ENCODE results near the gene TRPM5.

- TF ChIP-seq CTCF (IDR thresholded peaks at IDR 0.05): no peak
- no peak for TF ChIP-seq POLR2A (IDR thresholded peaks at IDR 0.05)
These were observed 19.4 kb downstream of the TRPM5 start for GRCh38 chr11:2424811-2425495.

All from heart left ventricle (tissue), 13 donors.